ENCODE data around the gene SMAD6. TPM values are rescaled to one million over a fixed set of nuclear protein-coding genes. Genes with fewer than 3 reads are reported as not detected.

SMAD6 gene
- 10 to 100 TPM; 10.2 to 18.1 (median 16.4) TPM for total RNA-seq (2021; fragmentation: NEBNext Ultra II Directional; extraction: Animal tissue kit (Norgen Biotek cat#: 25700))
- long read RNA-seq, full-length matches to known transcripts: 1 of 1 reads
- long read RNA-seq, partial matches to known transcripts: 0 of 1 reads
- long read RNA-seq, other reads (novel, unspliced or antisense): 0 of 1 reads

- no peak for TF ChIP-seq CTCF (IDR thresholded peaks at IDR 0.05)
- DNase-seq: peak; percentile 99
- H3K27me3 Mint-ChIP-seq (ENCODE audit: insufficient read depth): peaks cover 3% of the 10 kb centered on the region; the same call in 1 of the 2 replicates
- H3K4me1 Mint-ChIP-seq (ENCODE audit: low read depth): peaks cover 39% of the 10 kb centered on the region
- H3K36me3 Mint-ChIP-seq (ENCODE audit: low read depth): peaks cover 19% of the 10 kb centered on the region
- no peaks in the 10 kb centered on the region for H3K9me3 Mint-ChIP-seq
- H3K4me3 Mint-ChIP-seq: peak within 1 kb of the TSS; percentile 95
- peak within 1 kb of the TSS; percentile 79 for H3K27ac Mint-ChIP-seq
These were observed at the start of gene SMAD6 for GRCh38 chr15:66702035-66702786. TSS of gene SMAD6 (plus strand) at chr15:66702236. CDS start at chr15:66703259, 1,023 bp downstream.

GRCh38 chr15:66652806-66653205 lies 49.2 kb upstream of the SMAD6 start:
- no peak for DNase-seq
- peaks cover 23% of the 10 kb centered on the region for H3K4me1 Mint-ChIP-seq (ENCODE audit: low read depth)
- no peak overlapping the region for H3K27ac Mint-ChIP-seq
- H3K27me3 Mint-ChIP-seq (ENCODE audit: insufficient read depth): peaks cover 10% of the 10 kb centered on the region
- H3K36me3 Mint-ChIP-seq (ENCODE audit: low read depth): no peaks in the 10 kb centered on the region
- no peak overlapping the region for H3K4me3 Mint-ChIP-seq
- no peak for TF ChIP-seq CTCF (IDR thresholded peaks at IDR 0.05)
- no peaks in the 10 kb centered on the region for H3K9me3 Mint-ChIP-seq

GRCh38 chr15:66653398-66653797 lies 48.6 kb upstream of the SMAD6 start:
- H3K4me1 Mint-ChIP-seq (ENCODE audit: low read depth): peaks cover 23% of the 10 kb centered on the region
- no peaks in the 10 kb centered on the region for H3K36me3 Mint-ChIP-seq (ENCODE audit: low read depth)
- TF ChIP-seq CTCF (IDR thresholded peaks at IDR 0.05): no peak
- H3K4me3 Mint-ChIP-seq: no peak overlapping the region
- H3K27me3 Mint-ChIP-seq (ENCODE audit: insufficient read depth): peaks cover 10% of the 10 kb centered on the region
- no peaks in the 10 kb centered on the region for H3K9me3 Mint-ChIP-seq
- no peak for DNase-seq
- no peak overlapping the region for H3K27ac Mint-ChIP-seq

GRCh38 chr15:66653852-66654251 lies 48.2 kb upstream of the SMAD6 start:
- H3K27me3 Mint-ChIP-seq (ENCODE audit: insufficient read depth): peaks cover 10% of the 10 kb centered on the region
- peaks cover 23% of the 10 kb centered on the region for H3K4me1 Mint-ChIP-seq (ENCODE audit: low read depth)
- no peak for TF ChIP-seq CTCF (IDR thresholded peaks at IDR 0.05)
- H3K36me3 Mint-ChIP-seq (ENCODE audit: low read depth): no peaks in the 10 kb centered on the region
- no peaks in the 10 kb centered on the region for H3K9me3 Mint-ChIP-seq
- DNase-seq: no peak
- H3K4me3 Mint-ChIP-seq: no peak overlapping the region
- no peak overlapping the region for H3K27ac Mint-ChIP-seq

GRCh38 chr15:66654361-66654738 lies 47.7 kb upstream of the SMAD6 start:
- Mint-ChIP-seq H3K4me3 (no peak overlapping the region), H3K36me3 (ENCODE audit: low read depth) (no peaks in the 10 kb centered on the region), H3K4me1 (ENCODE audit: low read depth) (peaks cover 23% of the 10 kb centered on the region), H3K27me3 (ENCODE audit: insufficient read depth) (peaks cover 6% of the 10 kb centered on the region), H3K27ac (no peak overlapping the region), H3K9me3 (no peaks in the 10 kb centered on the region)
- DNase-seq: no peak
- TF ChIP-seq CTCF (IDR thresholded peaks at IDR 0.05): no peak
